GM19438 (cell line): ENCODE results near the gene GPR83.
"Not testable (repeated sequence)": the region's sequence is repeated elsewhere in the genome, so short reads cannot be mapped to it uniquely, and the experiment has no call there.

ENCODE experiments used
- ATAC-seq: cut with Tn5 transposase; IDR thresholded peaks from one replicate; pipeline ENCODE4 v1.9.1; 2021; ENCODE audit warnings: low read depth; ENCODE audit not compliant: unreplicated experiment

The GPR83 gene

GRCh38 chr11:94376841-94377240 is 24.4 kb downstream of the GPR83 start:
- no peak for ATAC-seq

GRCh38 chr11:94370576-94370975 is 30.6 kb downstream of the GPR83 start:
- not testable (repeated sequence) for ATAC-seq

DNA sequence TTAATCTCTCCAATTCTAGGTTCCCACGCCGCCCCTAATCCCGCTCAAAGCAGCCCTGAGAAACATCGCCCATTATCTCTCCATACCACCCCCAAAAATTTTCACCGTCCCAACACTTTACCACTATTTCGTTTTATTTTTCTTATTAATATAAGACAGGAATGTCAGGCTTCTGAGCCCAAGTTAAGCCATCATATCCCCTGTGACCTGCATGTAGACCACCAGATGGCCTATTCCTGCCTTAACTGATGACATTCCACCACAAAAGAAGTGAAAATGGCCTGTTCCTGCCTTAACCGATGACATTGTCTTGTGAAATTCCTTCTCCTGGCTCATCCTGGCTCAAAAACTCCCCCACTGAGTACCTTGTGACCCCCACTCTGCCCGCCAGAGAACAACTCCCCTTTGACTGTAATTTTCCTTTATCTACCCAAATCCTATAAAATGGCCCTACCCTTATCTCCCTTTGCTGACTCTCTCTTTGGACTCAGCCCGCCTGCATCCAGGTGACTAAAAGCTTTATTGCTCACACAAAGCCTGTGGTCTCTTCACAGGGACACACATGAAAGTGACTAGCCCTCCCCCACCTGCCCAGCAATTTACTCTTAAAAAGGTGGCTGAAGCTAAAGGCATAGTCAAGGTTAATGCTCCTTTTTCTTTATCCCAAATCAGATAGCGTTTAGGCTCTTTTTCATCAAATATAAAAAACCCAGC is 50.2 kb downstream of the GPR83 start:
- ATAC-seq = not testable (repeated sequence)

DNA sequence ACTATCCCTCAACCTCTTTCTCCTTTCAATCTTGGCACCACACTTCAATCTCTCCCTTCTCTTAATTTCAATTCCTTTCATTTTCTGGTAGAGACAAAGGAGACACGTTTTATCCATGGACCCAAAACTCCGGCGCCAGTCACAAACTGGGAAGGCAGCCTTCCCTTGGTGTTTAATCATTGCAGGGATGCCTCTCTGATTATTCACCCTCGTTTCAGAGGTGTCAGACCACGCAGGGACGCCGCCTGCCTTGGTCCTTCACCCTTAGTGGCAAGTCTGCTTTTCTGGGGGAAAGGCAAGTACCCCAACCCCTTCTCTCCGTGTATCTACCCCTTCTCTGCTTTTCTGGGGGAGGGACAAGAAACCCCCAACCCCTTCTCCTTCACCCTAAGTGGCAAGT is 54.9 kb downstream of the GPR83 start:
- ATAC-seq = not testable (repeated sequence)

DNA sequence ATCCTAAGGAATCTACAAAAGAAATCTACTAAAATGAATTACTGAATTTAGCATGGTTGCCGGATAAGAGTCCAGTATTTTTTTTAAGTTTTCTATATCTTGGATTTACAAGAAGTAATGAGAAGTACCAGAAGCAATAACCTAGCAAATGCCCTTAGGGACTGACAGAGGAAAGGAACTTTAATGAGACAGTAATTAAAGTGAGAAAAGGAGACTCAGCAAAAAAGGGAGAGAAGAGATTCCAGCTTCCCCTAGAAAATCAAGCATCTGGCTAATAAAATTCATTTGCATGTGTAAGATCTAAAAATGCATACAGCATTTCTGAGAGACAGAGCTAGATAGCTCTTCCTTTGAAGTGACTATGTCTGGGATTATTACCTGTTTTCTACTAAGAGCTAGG is 57.7 kb downstream of the GPR83 start:
- no peak for ATAC-seq

DNA sequence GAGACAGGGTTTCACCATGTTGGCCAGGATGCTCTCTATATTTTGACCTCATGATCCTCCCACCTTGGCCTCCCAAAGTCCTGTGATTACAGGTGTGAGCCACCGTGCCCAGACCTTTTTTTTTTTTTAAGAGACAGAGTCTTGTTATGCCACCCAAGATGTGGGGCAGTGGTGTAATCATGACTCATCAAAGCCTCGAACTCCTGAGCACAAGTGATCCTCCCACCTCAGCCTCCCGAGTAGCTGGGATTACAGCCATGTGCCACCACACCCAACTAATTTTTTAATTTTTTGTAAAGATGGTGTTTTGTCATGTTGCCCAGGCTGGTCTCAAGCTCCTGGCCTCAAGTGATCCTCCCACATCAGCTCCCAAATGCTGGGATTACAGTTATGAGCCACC is 59.0 kb downstream of the GPR83 start:
- ATAC-seq = no peak

GRCh38 chr11:94338651-94339050 is 62.6 kb downstream of the GPR83 start:
- no peak for ATAC-seq

DNA sequence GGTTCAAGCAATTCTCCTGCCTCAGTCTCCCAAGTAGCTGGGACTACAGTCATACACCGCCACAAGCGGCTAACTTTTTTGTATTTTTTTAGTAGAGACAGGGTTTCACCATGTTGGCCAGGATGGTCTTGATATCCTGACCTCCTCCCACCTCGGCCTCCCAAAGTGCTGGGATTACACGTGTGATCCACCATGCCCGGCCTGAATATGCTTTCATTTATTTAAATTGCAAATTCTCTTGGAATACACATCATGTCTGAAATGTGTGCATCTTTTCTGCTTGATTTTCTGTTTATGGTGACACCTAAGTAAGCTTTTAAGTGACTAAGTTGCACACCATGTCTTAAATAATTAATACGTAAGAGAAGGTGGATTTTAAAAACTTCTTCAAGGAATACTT is 65.2 kb downstream of the GPR83 start:
- no peak for ATAC-seq

- no peak for ATAC-seq
These were observed 68.4 kb downstream of the GPR83 start for GRCh38 chr11:94332814-94333213.

DNA sequence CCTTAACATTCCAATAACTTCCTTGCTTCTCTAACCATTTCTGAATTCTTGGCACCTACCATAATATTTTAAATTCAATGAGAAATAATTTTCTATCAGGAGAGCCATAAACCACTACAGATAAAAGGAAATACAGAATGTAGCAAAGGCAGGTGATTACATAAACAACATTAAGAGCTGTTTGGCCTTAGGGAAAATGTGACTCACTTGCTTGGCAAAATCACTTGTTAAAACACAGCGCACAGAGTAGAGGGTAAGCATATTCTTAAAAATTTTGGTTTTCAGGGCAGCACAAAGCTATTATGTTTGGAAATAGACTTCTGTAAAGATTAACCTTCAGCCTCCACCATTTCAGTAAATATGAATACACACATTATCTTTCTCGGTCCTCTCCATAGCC is 70.4 kb downstream of the GPR83 start:
- ATAC-seq = no peak

DNA sequence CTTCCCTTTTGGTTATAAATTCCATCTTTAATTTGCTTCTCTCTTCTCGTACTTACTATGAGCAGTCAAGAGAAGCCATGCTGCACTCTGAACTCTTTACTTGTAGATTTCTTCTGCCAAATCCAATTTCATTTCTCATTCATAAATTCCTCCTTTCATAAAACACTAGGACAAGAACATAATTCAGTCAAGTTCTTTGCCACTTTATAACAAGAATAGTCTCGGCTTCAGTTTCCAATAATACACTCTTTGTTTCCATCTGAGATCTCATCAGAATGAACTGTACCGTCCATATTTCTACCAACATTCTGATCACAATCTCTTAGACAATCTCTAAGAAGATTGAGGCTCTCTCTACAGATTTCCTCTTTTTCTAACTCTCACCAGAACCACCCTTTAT is 71.7 kb downstream of the GPR83 start:
- ATAC-seq = no peak

DNA sequence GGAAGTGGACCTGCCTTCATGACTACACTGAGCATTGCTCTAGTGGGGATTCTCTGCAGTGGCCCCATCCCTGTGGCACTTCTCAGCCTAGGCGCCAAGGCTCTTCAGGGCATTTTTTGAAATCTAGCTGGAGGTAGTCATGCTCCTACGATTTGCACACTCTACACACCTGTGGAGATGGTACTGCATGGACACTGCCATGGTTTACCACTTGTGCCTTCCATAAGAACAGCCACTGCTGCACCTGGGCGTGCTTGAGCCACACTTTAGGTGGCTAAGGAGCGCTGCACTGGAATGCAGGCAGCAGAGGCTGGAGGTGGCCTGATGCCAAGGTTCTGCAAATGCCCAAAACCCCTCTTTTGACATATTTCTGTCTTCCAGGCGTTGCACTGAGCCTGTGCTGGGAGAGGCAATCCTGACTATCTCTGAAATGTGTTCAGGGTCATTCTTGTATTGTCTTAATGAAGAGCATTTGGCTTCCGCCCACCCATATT is 72.6 kb downstream of the GPR83 start:
- ATAC-seq = no peak
